Activated CD8-positive, alpha-beta T cell treated with anti-CD3 and anti-CD28 coated beads, Interleukin-2, amount 10 ng/mL, durations not matched to agents 7 days and 5 days (primary cell): ENCODE data around the gene SSX4B. TPM values are rescaled to one million over a fixed set of nuclear protein-coding genes. Genes with fewer than 3 reads are reported as not detected.
"Not testable (repeated sequence)": the region's sequence is repeated elsewhere in the genome, so short reads cannot be mapped to it uniquely, and the experiment has no call there.

Experiments used
- ATAC-seq: fragments of 150-1000 bp; cut with Tn5 transposase; one replicate; pipeline ENCODE4 v1.10.0; 2021; ENCODE audit warnings: moderate library complexity
- CTCF ChIA-PET: fragments of 350-600 bp; sonication (Branson Sonifier 250); formaldehyde crosslinking; loops from one replicate; lab custom pipeline; 2021; ENCODE audit warnings: antibody characterized with exemption; lab: Charles Lee
- POLR2A ChIA-PET: fragments of 350-600 bp; sonication (Branson Sonifier 250); formaldehyde crosslinking; loops from one replicate; lab custom pipeline; 2021; ENCODE audit warnings: antibody characterized with exemption; lab: Charles Lee
- DNase-seq: peaks from one replicate; pipeline ENCODE4 v3.0.0-alpha.2; 2020
- H3K27ac Mint-ChIP-seq: one replicate; pipeline ENCODE4 v1.8.0; 2021; ENCODE audit warnings: mild to moderate bottlenecking, mixed read lengths
- H3K27me3 Mint-ChIP-seq: one replicate; pipeline ENCODE4 v1.8.0; 2021; ENCODE audit warnings: low read depth, mixed read lengths
- H3K36me3 Mint-ChIP-seq: one replicate; pipeline ENCODE4 v1.8.0; 2021; ENCODE audit warnings: low read depth, mixed read lengths
- H3K4me1 Mint-ChIP-seq: one replicate; pipeline ENCODE4 v1.8.0; 2021; ENCODE audit warnings: low read depth, mixed read lengths
- H3K4me3 Mint-ChIP-seq: one replicate; pipeline ENCODE4 v1.8.0; 2021; ENCODE audit warnings: mild to moderate bottlenecking, mixed read lengths
- H3K9me3 Mint-ChIP-seq: one replicate; pipeline ENCODE4 v1.8.0; 2022; ENCODE audit warnings: mixed read lengths; ENCODE audit not compliant: insufficient read depth
- total RNA-seq, 2 experiments: library from RNA; stranded (reverse); gene quantifications; one replicate each; pipeline ENCODE4 v1.2.3, GENCODE V29; 2021

SSX4B gene
- total RNA-seq, 2 experiments from 2014 or later, result not detected

GRCh38 chrX:48427027-48427716 lies 15.4 kb upstream of the SSX4B start:
- DNase-seq, H3K27me3 Mint-ChIP-seq, ATAC-seq, H3K4me3 Mint-ChIP-seq, CTCF ChIA-PET, POLR2A ChIA-PET, H3K4me1 Mint-ChIP-seq, H3K36me3 Mint-ChIP-seq, H3K9me3 Mint-ChIP-seq, H3K27ac Mint-ChIP-seq: not testable (repeated sequence)

GRCh38 chrX:48397825-48398224 lies 13.9 kb downstream of the SSX4B start:
- POLR2A ChIA-PET, DNase-seq, H3K9me3 Mint-ChIP-seq, H3K36me3 Mint-ChIP-seq, H3K4me3 Mint-ChIP-seq, H3K27ac Mint-ChIP-seq, ATAC-seq, H3K4me1 Mint-ChIP-seq, H3K27me3 Mint-ChIP-seq, CTCF ChIA-PET: not testable (repeated sequence)

- H3K36me3 Mint-ChIP-seq, POLR2A ChIA-PET, H3K4me3 Mint-ChIP-seq, H3K9me3 Mint-ChIP-seq, CTCF ChIA-PET, H3K4me1 Mint-ChIP-seq, ATAC-seq, H3K27ac Mint-ChIP-seq, DNase-seq, H3K27me3 Mint-ChIP-seq: not testable (repeated sequence)
These were observed 14.8 kb downstream of the SSX4B start for GRCh38 chrX:48396931-48397330.

GRCh38 chrX:48383239-48383638 lies 28.5 kb downstream of the SSX4B start, which contains the start of gene SSX4:
SSX4 (plus strand) TSS chrX:48383539; CDS start chrX:48384054, 515 bp downstream.
- POLR2A ChIA-PET, DNase-seq, ATAC-seq, H3K9me3 Mint-ChIP-seq, CTCF ChIA-PET, H3K4me1 Mint-ChIP-seq, H3K27me3 Mint-ChIP-seq, H3K36me3 Mint-ChIP-seq, H3K4me3 Mint-ChIP-seq, H3K27ac Mint-ChIP-seq: not testable (repeated sequence)

GRCh38 chrX:48370408-48370807 lies 41.4 kb downstream of the SSX4B start:
- H3K36me3 Mint-ChIP-seq, ATAC-seq, DNase-seq, H3K4me1 Mint-ChIP-seq, H3K4me3 Mint-ChIP-seq, H3K27me3 Mint-ChIP-seq, POLR2A ChIA-PET, H3K9me3 Mint-ChIP-seq, CTCF ChIA-PET, H3K27ac Mint-ChIP-seq: not testable (repeated sequence)

- H3K4me1 Mint-ChIP-seq, POLR2A ChIA-PET, H3K9me3 Mint-ChIP-seq, H3K36me3 Mint-ChIP-seq, CTCF ChIA-PET, H3K27me3 Mint-ChIP-seq, DNase-seq, H3K27ac Mint-ChIP-seq, H3K4me3 Mint-ChIP-seq: not testable (repeated sequence)
- ATAC-seq, result peak; percentile 36
These were observed 43.9 kb downstream of the SSX4B start for GRCh38 chrX:48367717-48368408.

- H3K27me3 Mint-ChIP-seq, POLR2A ChIA-PET, H3K36me3 Mint-ChIP-seq, H3K9me3 Mint-ChIP-seq, DNase-seq, ATAC-seq, H3K4me3 Mint-ChIP-seq, H3K4me1 Mint-ChIP-seq, H3K27ac Mint-ChIP-seq, CTCF ChIA-PET: not testable (repeated sequence)
These were observed 52.5 kb downstream of the SSX4B start for GRCh38 chrX:48359281-48359680.

GRCh38 chrX:48357681-48358080 lies 54.1 kb downstream of the SSX4B start:
- H3K9me3 Mint-ChIP-seq, result no peaks in the 10 kb centered on the region
- ChIA-PET CTCF (no interaction called here), POLR2A (no interaction called here)
- no peaks in the 10 kb centered on the region for H3K27me3 Mint-ChIP-seq
- H3K4me3 Mint-ChIP-seq, result no peak overlapping the region
- ATAC-seq (no peak), DNase-seq (no peak)
- no peaks in the 10 kb centered on the region for H3K36me3 Mint-ChIP-seq
- no peaks in the 10 kb centered on the region for H3K4me1 Mint-ChIP-seq
- H3K27ac Mint-ChIP-seq, result no peak overlapping the region

- CTCF ChIA-PET, H3K27ac Mint-ChIP-seq, H3K36me3 Mint-ChIP-seq, ATAC-seq, H3K9me3 Mint-ChIP-seq, H3K4me3 Mint-ChIP-seq, H3K4me1 Mint-ChIP-seq, DNase-seq, POLR2A ChIA-PET, H3K27me3 Mint-ChIP-seq: not testable (repeated sequence)
These were observed 55.3 kb downstream of the SSX4B start, which contains the start of gene SSX3 for GRCh38 chrX:48356315-48357094. SSX3 (minus strand) TSS chrX:48356703; CDS start chrX:48355249, 1,454 bp downstream.

Other genes starting within 250 kb of the SSX4B start
- not detected for gene SSX5, start 215.2 kb downstream of the SSX4B start, total RNA-seq
- gene SSX1, start 156.6 kb downstream of the SSX4B start, total RNA-seq, result not detected
- gene SSX3, start 55.3 kb downstream of the SSX4B start, total RNA-seq, result not detected
- not detected for gene SSX4, start 28.4 kb downstream of the SSX4B start, total RNA-seq
- gene SLC38A5, start 58.3 kb upstream of the SSX4B start, total RNA-seq, result 10 to 100 TPM; 86.0 to 88.0 TPM
- gene FTSJ1, start 64.2 kb upstream of the SSX4B start, total RNA-seq, result 10 to 100 TPM; 64.9 to 72.0 TPM
- 10 to 100 TPM; 19.4 to 22.7 TPM for gene PORCN, start 97.0 kb upstream of the SSX4B start, total RNA-seq
- gene EBP, start 109.8 kb upstream of the SSX4B start, total RNA-seq, result 100 to 1,000 TPM; 338 to 344 TPM
- gene TBC1D25, start 127.8 kb upstream of the SSX4B start, total RNA-seq, result 10 to 100 TPM; 16.2 to 16.7 TPM
- gene RBM3, start 162.5 kb upstream of the SSX4B start, total RNA-seq, result 100 to 1,000 TPM; 266 to 278 TPM
- gene WDR13, start 185.5 kb upstream of the SSX4B start, total RNA-seq, result 10 to 100 TPM; 37.6 to 43.7 TPM